GM23338 (cell line): ENCODE results near the gene EPB41L4A. TPM values are rescaled to one million over a fixed set of nuclear protein-coding genes. Genes with fewer than 3 reads are reported as not detected.

Source experiments
- ATAC-seq: fragments of 200-7000 bp; cut with Tn5 transposase; 3 replicates; pipeline ENCODE4 v1.9.1; 2020
- DNase-seq: peaks from one replicate; pipeline ENCODE4 v3.0.0-alpha.2; 2015; ENCODE audit warnings: low spot score
- H2AFZ ChIP-seq: fragments of 200-600 bp; sonication (generic); 2 replicates; pipeline ENCODE4 v1.8.0; 2016; ENCODE audit warnings: antibody characterized with exemption, mild to moderate bottlenecking, moderate library complexity
- H3F3A ChIP-seq: fragments of 200-600 bp; sonication (generic); replicated peaks from 2 replicates; pipeline ENCODE4 v1.8.0; 2017; ENCODE audit warnings: antibody characterized with exemption, mixed run types, low read depth
- H3K27ac ChIP-seq: fragments of 200-600 bp; sonication (generic); 2 replicates; pipeline ENCODE4 v1.6.1; 2016; ENCODE audit warnings: low read depth
- H3K27me3 ChIP-seq: fragments of 200-600 bp; sonication (generic); 2 replicates; pipeline ENCODE4 v1.8.0; 2016; ENCODE audit warnings: mild to moderate bottlenecking, mixed run types, moderate library complexity; ENCODE audit not compliant: insufficient read depth
- H3K36me3 ChIP-seq: fragments of 200-600 bp; sonication (generic); 2 replicates; pipeline ENCODE4 v1.8.0; 2016; ENCODE audit warnings: mild to moderate bottlenecking; ENCODE audit not compliant: insufficient read depth
- H3K4me1 ChIP-seq: fragments of 200-600 bp; sonication (generic); 2 replicates; pipeline ENCODE4 v1.8.0; 2016; ENCODE audit warnings: mild to moderate bottlenecking, moderate library complexity; ENCODE audit not compliant: insufficient read depth
- H3K4me2 ChIP-seq: fragments of 200-600 bp; sonication (generic); 2 replicates; pipeline ENCODE4 v1.7.1; 2017; ENCODE audit warnings: mixed run types
- H3K4me3 ChIP-seq: fragments of 200-600 bp; sonication (generic); 2 replicates; pipeline ENCODE4 v1.6.1; 2016; ENCODE audit warnings: mixed run types
- H3K79me2 ChIP-seq: fragments of 200-600 bp; sonication (generic); replicated peaks from 2 replicates; pipeline ENCODE4 v1.8.0; 2017; ENCODE audit warnings: mild to moderate bottlenecking; ENCODE audit not compliant: insufficient read depth
- H3K9me2 ChIP-seq: fragments of 200-600 bp; sonication (generic); 2 replicates; pipeline ENCODE4 v1.8.0; 2017; ENCODE audit not compliant: insufficient read depth
- H4K20me1 ChIP-seq: fragments of 200-600 bp; sonication (generic); replicated peaks from 2 replicates; pipeline ENCODE4 v1.8.0; 2017; ENCODE audit warnings: mild to moderate bottlenecking; ENCODE audit not compliant: insufficient read depth
- H3K27ac Mint-ChIP-seq: 2 replicates; pipeline ENCODE4 v1.8.0; 2020; ENCODE audit warnings: inconsistent platforms, mild to moderate bottlenecking, moderate library complexity, mixed read lengths
- H3K27me3 Mint-ChIP-seq: 3 replicates; pipeline ENCODE4 v1.8.0; 2022; ENCODE audit warnings: low read depth, mild to moderate bottlenecking, moderate library complexity, mixed read lengths, inconsistent platforms; ENCODE audit not compliant: insufficient read depth, poor library complexity
- H3K36me3 Mint-ChIP-seq: 3 replicates; pipeline ENCODE4 v1.8.0; 2021; ENCODE audit warnings: low read depth, mild to moderate bottlenecking, inconsistent platforms, moderate library complexity, mixed read lengths
- H3K4me1 Mint-ChIP-seq: 3 replicates; pipeline ENCODE4 v1.8.0; 2020; ENCODE audit warnings: mild to moderate bottlenecking, inconsistent platforms, mixed read lengths
- H3K4me3 Mint-ChIP-seq: 3 replicates; pipeline ENCODE4 v1.8.0; 2021; ENCODE audit warnings: moderate library complexity, mild to moderate bottlenecking, inconsistent platforms, mixed read lengths
- H3K9me3 Mint-ChIP-seq: 3 replicates; pipeline ENCODE4 v1.8.0; 2020; ENCODE audit warnings: moderate library complexity, mild to moderate bottlenecking, inconsistent platforms, mixed read lengths
- CREB1 ChIP-seq: fragments of 250-450 bp; sonication (Bioruptor Pico); IDR thresholded peaks from 2 replicates; pipeline ENCODE4 v1.5.0; 2020; ENCODE audit warnings: low read depth, mild to moderate bottlenecking, moderate library complexity
- CTCF ChIP-seq, 2 experiments: fragments of 200-600 bp in 1 of 2; sonication (generic) in 1 of 2; conservative IDR thresholded peaks; 2 replicates each; pipeline versions ENCODE4 v1.5.1 to v1.6.1; 2016 to 2017; ENCODE audit warnings: antibody characterized with exemption in 2 of 2, low read depth in 2 of 2, mild to moderate bottlenecking in 2 of 2, moderate library complexity in 1 of 2
- ETS1 ChIP-seq: IDR thresholded peaks from 2 replicates; pipeline ENCODE4 v1.6.1; 2016; ENCODE audit warnings: antibody characterized with exemption
- EZH2 ChIP-seq: fragments of 200-600 bp; sonication (generic); IDR thresholded peaks from one replicate; pipeline ENCODE4 v1.8.0; 2017; ENCODE audit warnings: antibody characterized with exemption, mild to moderate bottlenecking, low read depth; ENCODE audit not compliant: unreplicated experiment
- EZH2phosphoT487 ChIP-seq: fragments of 200-600 bp; sonication (generic); IDR thresholded peaks from one replicate; pipeline ENCODE4 v1.8.1; 2018; ENCODE audit warnings: antibody characterized with exemption; ENCODE audit not compliant: unreplicated experiment
- JUNB ChIP-seq: IDR thresholded peaks from one replicate; pipeline ENCODE4 v1.6.1; 2016; ENCODE audit warnings: antibody characterized with exemption; ENCODE audit not compliant: unreplicated experiment
- NANOG ChIP-seq: IDR thresholded peaks from 2 replicates; pipeline ENCODE4 v1.6.1; 2016; ENCODE audit warnings: antibody characterized with exemption, borderline replicate concordance
- REST ChIP-seq: IDR thresholded peaks from one replicate; pipeline ENCODE4 v1.6.1; 2018; ENCODE audit warnings: antibody characterized with exemption; ENCODE audit not compliant: unreplicated experiment
- STAT1 ChIP-seq: IDR thresholded peaks from one replicate; pipeline ENCODE4 v1.6.1; 2016; ENCODE audit warnings: antibody characterized with exemption; ENCODE audit not compliant: unreplicated experiment
- ZNF114 ChIP-seq: fragments of 250-450 bp; sonication (Bioruptor Pico); IDR thresholded peaks from 2 replicates; pipeline ENCODE4 v1.5.0; 2020; ENCODE audit warnings: mild to moderate bottlenecking, moderate library complexity
- ZNF331 ChIP-seq: fragments of 250-450 bp; sonication (Bioruptor Pico); IDR thresholded peaks from 2 replicates; pipeline ENCODE4 v1.5.0; 2020; ENCODE audit warnings: low read depth, mild to moderate bottlenecking, moderate library complexity
- polyA plus RNA-seq: library from polyadenylated mRNA; unstranded; fragments of >200 nt; fragmentation: Nextera tagmentation; extraction: Ambion mirVana; gene quantifications from 2 replicates; pipeline ENCODE4 v1.2.1, GENCODE V29; 2016
- total RNA-seq: library from RNA; depleted of rRNA; stranded (reverse); fragments of >200 nt; shearing (Covaris generic); gene quantifications from 2 replicates; pipeline ENCODE4 v1.2.3, GENCODE V29; 2014

EPB41L4A gene
- total and polyA plus RNA-seq, 2 experiments from 2014 or later: 5.7 to 6.0 TPM

DNA sequence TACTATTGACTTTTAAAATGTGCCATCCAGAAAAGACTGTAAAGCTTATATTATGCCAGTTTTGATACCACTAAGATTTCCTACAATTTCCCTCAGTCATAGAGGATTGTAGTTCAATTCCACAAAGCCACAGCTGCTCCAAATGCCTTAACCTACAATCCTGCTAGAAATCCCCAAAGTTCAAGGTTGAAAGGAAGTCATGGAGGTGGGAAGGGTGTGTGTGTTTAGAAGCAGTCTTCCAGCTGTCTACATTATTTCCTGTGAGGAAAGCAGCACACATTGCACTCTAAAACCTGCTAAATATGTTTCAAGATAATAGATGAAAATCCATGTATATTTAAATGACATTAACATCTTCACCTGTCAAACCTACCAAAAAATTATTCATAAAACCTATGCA is 11.8 kb downstream of the EPB41L4A start:
- peaks cover 4% of the 10 kb centered on the region for H3K27me3 Mint-ChIP-seq
- no peaks in the 10 kb centered on the region for H3K36me3 ChIP-seq
- no peak for ATAC-seq

More for the DNA sequence above, 11.8 kb downstream of the EPB41L4A start:
- H3K27ac ChIP-seq: no peak overlapping the region
- no peaks in the 10 kb centered on the region for H4K20me1 ChIP-seq
- H3K9me3 Mint-ChIP-seq: no peaks in the 10 kb centered on the region
- H2AFZ ChIP-seq: no peak overlapping the region
- H3F3A ChIP-seq: no peaks in the 10 kb centered on the region
- H3K27me3 ChIP-seq: no peaks in the 10 kb centered on the region
- H3K36me3 Mint-ChIP-seq: no peaks in the 10 kb centered on the region
- TF ChIP-seq REST (no peak), EZH2phosphoT487 (no peak), ETS1 (no peak), ZNF331 (no peak), EZH2 (no peak), CREB1 (no peak), STAT1 (no peak), CTCF (conservative IDR thresholded peaks at IDR 0.05; ENCODE audit: low read depth in 2 of 2) (no peak), NANOG (no peak), ZNF114 (CRISPR knock-in tag) (no peak), JUNB (no peak)
- DNase-seq: no peak
- H3K4me3 Mint-ChIP-seq: no peak overlapping the region
- no peaks in the 10 kb centered on the region for H3K79me2 ChIP-seq
- no peaks in the 10 kb centered on the region for H3K9me2 ChIP-seq
- H3K4me3 ChIP-seq: no peak overlapping the region
- peaks cover 14% of the 10 kb centered on the region; the same call in 1 of the 2 replicates for H3K4me1 ChIP-seq
- peaks cover 27% of the 10 kb centered on the region for H3K4me1 Mint-ChIP-seq
- no peak overlapping the region for H3K4me2 ChIP-seq
- no peak overlapping the region for H3K27ac Mint-ChIP-seq
